Spleen (tissue), 11 donors: ENCODE data around the gene MIAT. TPM values are rescaled to one million over a fixed set of nuclear protein-coding genes. Genes with fewer than 3 reads are reported as not detected.
"Not testable (repeated sequence)": the region's sequence is repeated elsewhere in the genome, so short reads cannot be mapped to it uniquely, and the experiment has no call there.

Source experiments
- DNase-seq: peaks from one replicate; pipeline ENCODE4 v3.0.0-alpha.2; 2020
- H3K27ac ChIP-seq, 8 donors: fragments of 200-600 bp; sonication (generic) in 7 of 8; 1 replicate in 4 of 8; 2 replicates in 4 of 8; pipeline versions ENCODE4 v1.5.0 to v1.8.0; 2016 to 2021; ENCODE audit warnings: inconsistent platforms in 4 of 8, mild to moderate bottlenecking in 4 of 8, moderate library complexity in 1 of 8
- H3K27me3 ChIP-seq, 7 donors: fragments of 200-600 bp; sonication (generic) in 6 of 7; replicated peaks in 1 of 7; 1 replicate in 4 of 7; 2 replicates in 3 of 7; pipeline versions ENCODE4 v1.5.0 to v1.8.0; 2016 to 2021; ENCODE audit warnings: inconsistent platforms in 3 of 7, mild to moderate bottlenecking in 1 of 7
- H3K36me3 ChIP-seq, 6 donors: fragments of 200-600 bp; sonication (generic) in 5 of 6; 1 replicate in 4 of 6; 2 replicates in 2 of 6; pipeline versions ENCODE4 v1.5.0 to v1.8.0; 2016 to 2021; ENCODE audit warnings: inconsistent platforms in 2 of 6
- H3K4me1 ChIP-seq, 6 donors: fragments of 200-600 bp; sonication (generic) in 5 of 6; 1 replicate in 3 of 6; 2 replicates in 3 of 6; pipeline versions ENCODE4 v1.5.0 to v1.8.0; 2016 to 2021; ENCODE audit warnings: inconsistent platforms in 3 of 6
- H3K4me3 ChIP-seq, 8 donors: fragments of 200-600 bp; sonication (generic) in 7 of 8; 1 replicate in 4 of 8; 2 replicates in 4 of 8; pipeline versions ENCODE4 v1.5.0 to v1.8.0; 2016 to 2021; ENCODE audit warnings: inconsistent platforms in 4 of 8, mild to moderate bottlenecking in 4 of 8, moderate library complexity in 2 of 8
- H3K9me3 ChIP-seq, 8 donors: fragments of 200-600 bp; sonication (generic) in 7 of 8; 1 replicate in 4 of 8; 2 replicates in 4 of 8; pipeline versions ENCODE4 v1.5.0 to v1.8.0; 2016 to 2021; ENCODE audit warnings: inconsistent platforms in 4 of 8
- CTCF ChIP-seq, 11 experiments: fragments of 200-600 bp in 7 of 11; fragments of 450-650 bp in 4 of 11; sonication (generic) in 4 of 11; IDR thresholded peaks in 8 of 11; conservative IDR thresholded peaks in 3 of 11; 1 replicate in 7 of 11; 2 replicates in 4 of 11; pipeline versions ENCODE4 v1.4.0 to v1.8.0; 2016 to 2021; ENCODE audit warnings: antibody characterized with exemption in 11 of 11, inconsistent platforms in 4 of 11, mild to moderate bottlenecking in 1 of 11
- POLR2A ChIP-seq, 3 donors: fragments of 450-650 bp; IDR thresholded peaks; one replicate each; pipeline ENCODE4 v1.5.1; 2017; ENCODE audit warnings: antibody characterized with exemption in 3 of 3, mild to moderate bottlenecking in 1 of 3
- POLR2AphosphoS5 ChIP-seq, 3 donors: sonication (generic); formaldehyde crosslinking; IDR thresholded peaks; one replicate each; pipeline ENCODE4 v1.5.1; 2017; ENCODE audit warnings: antibody characterized with exemption in 3 of 3
- WGBS, 5 donors: extraction: QIAGEN DNeasy Blood & Tissue Kit in 3 of 5; methylation state at CpG; one replicate each; pipeline versions ENCODE4 v1.1.5 to v1.1.7; 2013 to 2018; 5-methylcytosine and 5-hydroxymethylcytosine counted together
- intact Hi-C: fragments of 100-400 bp; cut with DNase I; formaldehyde crosslinking; loops from one replicate; pipeline ENCODE4 v1.15.0; 2023; ENCODE audit warnings: low total_unique reads
- polyA plus RNA-seq, 3 donors: library from polyadenylated mRNA; stranded (reverse); fragments of 200-250 nt; gene quantifications; one replicate each; pipeline ENCODE4 v1.2.1, GENCODE V29; 2013
- total RNA-seq, 7 donors: library from RNA; depleted of rRNA in 3 of 7; stranded (reverse); fragments of >200 nt in 3 of 7; fragmentation: NEBNext Ultra II Directional in 4 of 7; extraction: Animal tissue kit (Norgen Biotek cat#: 25700) in 4 of 7; gene quantifications; one replicate each; pipeline versions ENCODE4 v1.1.0 to v1.2.1, GENCODE V29; 2016 to 2021
- donor health status: healthy with polysubstance abuse.
- donor health status: DM: no; HTN: no; CAD: no; lungs with moderate emphysema.
- donor health status: DM: no; HTN: no; CAD: no.
- donor health status: Bipolar disorder and iron deficiency.
- donor health status: healthy.
- donor health status: DM: no; HTN: no; CAD: no.
- donor health status: DM: yes; HTN: yes; CAD: no.

MIAT gene
- total and polyA plus RNA-seq, 10 donors: 0.77 to 62.4 (median 19.5) TPM

GRCh38 chr22:26610996-26611395 is 46.4 kb upstream of the MIAT start:
- DNase-seq: peak; percentile 11

GRCh38 chr22:26612652-26613051 is 44.7 kb upstream of the MIAT start:
- Histone ChIP-seq H3K36me3 (no peaks in the 10 kb centered on the region), H3K4me1 (peaks cover 13 to 56% (median 32%) of the 10 kb centered on the region in 6 donors), H3K27ac (no peak overlapping the region), H3K9me3 (no peaks in the 10 kb centered on the region), H3K27me3 (no peaks in the 10 kb centered on the region), H3K4me3 (no peak overlapping the region)
- TF ChIP-seq CTCF (IDR thresholded peaks at IDR 0.05 in 8 of 11, conservative IDR thresholded peaks at IDR 0.05 in 3 of 11) (no peak), POLR2AphosphoS5 (IDR thresholded peaks at IDR 0.05) (no peak), POLR2A (IDR thresholded peaks at IDR 0.05) (no peak)
- intact Hi-C loops: no loop called here
- DNase-seq: peak; percentile 14
- 90 to 97% (median 94%) methylated on average over 4 of the region's 4 CpGs for WGBS, 5 donors

More at GRCh38 chr22:26610996-26611395, 46.4 kb upstream of the MIAT start:
- 51 to 84% (median 79%) methylated on average over 2 of the region's 2 CpGs for WGBS, 5 donors
- no peak overlapping the region for H3K4me3 ChIP-seq
- peak overlapping the region in 3 of 8 donors; percentile 39 to 67 (median 65) for H3K27ac ChIP-seq
- H3K4me1 ChIP-seq: peaks cover 5 to 39% (median 22%) of the 10 kb centered on the region in 6 donors
- TF ChIP-seq POLR2A (IDR thresholded peaks at IDR 0.05): no peak
- no peak for TF ChIP-seq CTCF (IDR thresholded peaks at IDR 0.05 in 8 of 11, conservative IDR thresholded peaks at IDR 0.05 in 3 of 11)
- no peak for TF ChIP-seq POLR2AphosphoS5 (IDR thresholded peaks at IDR 0.05)
- no peaks in the 10 kb centered on the region for H3K27me3 ChIP-seq
- no peaks in the 10 kb centered on the region for H3K36me3 ChIP-seq
- intact Hi-C loops: no loop called here
- H3K9me3 ChIP-seq: no peaks in the 10 kb centered on the region

- H3K36me3 ChIP-seq, H3K27me3 ChIP-seq, H3K27ac ChIP-seq, H3K9me3 ChIP-seq, intact Hi-C loops, H3K4me3 ChIP-seq: not testable (repeated sequence)
- DNase-seq: peak; percentile 25
- WGBS, 5 donors: 46 to 60% (median 48%) methylated on average over 9 to 10 of the region's 10 CpGs
- H3K4me1 ChIP-seq: peaks cover 14 to 67% (median 42%) of the 10 kb centered on the region in 6 donors
These were observed 43.6 kb upstream of the MIAT start for GRCh38 chr22:26613753-26614152.

GRCh38 chr22:26614322-26614721 is 43.1 kb upstream of the MIAT start:
- Histone ChIP-seq H3K4me1 (peaks cover 14 to 72% (median 46%) of the 10 kb centered on the region in 6 donors), H3K4me3 (no peak overlapping the region), H3K27me3 (no peaks in the 10 kb centered on the region), H3K27ac (no peak overlapping the region), H3K36me3 (no peaks in the 10 kb centered on the region), H3K9me3 (no peaks in the 10 kb centered on the region)
- TF ChIP-seq POLR2AphosphoS5 (IDR thresholded peaks at IDR 0.05) (no peak), CTCF (IDR thresholded peaks at IDR 0.05 in 8 of 11, conservative IDR thresholded peaks at IDR 0.05 in 3 of 11) (no peak), POLR2A (IDR thresholded peaks at IDR 0.05) (no peak)
- intact Hi-C loops: no loop called here
- 67 to 85% (median 79%) methylated on average over 14 of the region's 14 CpGs for WGBS, 5 donors
- DNase-seq: peak; percentile 11

GRCh38 chr22:26615149-26615548 is 42.2 kb upstream of the MIAT start:
- H3K27ac ChIP-seq: peak overlapping the region in 1 of 8 donors; percentile 28
- intact Hi-C loops: no loop called here
- no peak overlapping the region for H3K4me3 ChIP-seq
- no peaks in the 10 kb centered on the region for H3K9me3 ChIP-seq
- peak in 2 of 3 donors; percentile 43 to 79 for TF ChIP-seq POLR2AphosphoS5 (IDR thresholded peaks at IDR 0.05)
- TF ChIP-seq CTCF (IDR thresholded peaks at IDR 0.05 in 8 of 11, conservative IDR thresholded peaks at IDR 0.05 in 3 of 11): no peak
- H3K4me1 ChIP-seq: peaks cover 14 to 76% (median 49%) of the 10 kb centered on the region in 6 donors
- H3K27me3 ChIP-seq: no peaks in the 10 kb centered on the region
- DNase-seq: peak; percentile 23
- H3K36me3 ChIP-seq: no peaks in the 10 kb centered on the region
- WGBS, 5 donors: 21 to 35% (median 26%) methylated on average over 5 of the region's 5 CpGs
